Skin of body (tissue), 3 donors: Measurements from ENCODE around the gene INTS11. TPM values are rescaled to one million over a fixed set of nuclear protein-coding genes. Genes with fewer than 3 reads are reported as not detected.

Experiments
- DNase-seq: peaks from one replicate; lab custom pipeline; 2025; lab: John Stamatoyannopoulos, UW
- small RNA-seq: library from RNA; depleted of rRNA; stranded (forward); fragments of <200 nt; gene quantifications from one replicate; pipeline ENCODE3, GENCODE V24; 2014; ENCODE audit warnings: low replicate concordance
- total RNA-seq: library from RNA; depleted of rRNA; stranded (reverse); fragments of >200 nt; gene quantifications from one replicate; pipeline ENCODE4 v1.2.3, GENCODE V29; 2014

The INTS11 gene
- total RNA-seq, 1 donor from 2014 or later = 48.7 TPM

DNA sequence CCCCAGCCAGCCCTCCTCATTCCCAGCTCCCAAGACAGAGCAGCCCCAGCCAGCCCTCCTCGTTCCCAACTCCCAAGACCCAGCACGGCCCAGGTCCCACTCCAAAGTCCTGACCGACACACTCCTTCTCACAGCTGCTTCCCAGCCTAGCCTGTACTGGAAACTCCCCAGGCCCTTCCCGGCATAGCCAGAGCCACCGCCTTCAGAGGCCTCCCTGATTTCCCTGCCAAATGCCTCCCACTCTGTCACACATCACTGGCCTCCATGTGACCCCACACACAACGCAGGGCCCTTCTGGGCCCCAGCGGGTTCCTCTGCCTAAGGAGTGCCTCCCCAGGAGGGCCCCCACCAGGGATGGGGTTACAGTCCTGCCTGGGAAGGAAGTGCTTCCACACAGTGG, 53.6 kb downstream of the INTS11 start:
- DNase-seq = no peak

DNA sequence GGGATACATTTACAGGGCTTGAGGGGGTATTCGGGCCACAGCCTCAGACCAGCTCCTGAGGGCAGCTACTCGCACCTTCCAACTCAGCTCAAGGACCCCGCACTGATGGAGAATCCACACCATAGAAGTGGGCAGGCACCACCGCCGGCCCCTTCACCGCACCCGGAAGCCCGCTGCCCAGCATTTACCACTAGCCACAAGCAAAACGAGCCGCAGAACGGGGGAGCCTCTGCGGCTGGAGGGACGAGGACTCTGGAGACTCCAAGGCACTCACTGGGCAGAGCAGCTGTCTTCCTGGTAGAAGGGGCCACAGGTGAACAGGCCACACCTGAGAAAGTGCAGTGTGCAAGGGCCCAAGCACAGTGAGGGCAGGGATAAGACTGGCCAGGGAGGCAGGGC, 56.2 kb downstream of the INTS11 start:
- no peak for DNase-seq

DNA sequence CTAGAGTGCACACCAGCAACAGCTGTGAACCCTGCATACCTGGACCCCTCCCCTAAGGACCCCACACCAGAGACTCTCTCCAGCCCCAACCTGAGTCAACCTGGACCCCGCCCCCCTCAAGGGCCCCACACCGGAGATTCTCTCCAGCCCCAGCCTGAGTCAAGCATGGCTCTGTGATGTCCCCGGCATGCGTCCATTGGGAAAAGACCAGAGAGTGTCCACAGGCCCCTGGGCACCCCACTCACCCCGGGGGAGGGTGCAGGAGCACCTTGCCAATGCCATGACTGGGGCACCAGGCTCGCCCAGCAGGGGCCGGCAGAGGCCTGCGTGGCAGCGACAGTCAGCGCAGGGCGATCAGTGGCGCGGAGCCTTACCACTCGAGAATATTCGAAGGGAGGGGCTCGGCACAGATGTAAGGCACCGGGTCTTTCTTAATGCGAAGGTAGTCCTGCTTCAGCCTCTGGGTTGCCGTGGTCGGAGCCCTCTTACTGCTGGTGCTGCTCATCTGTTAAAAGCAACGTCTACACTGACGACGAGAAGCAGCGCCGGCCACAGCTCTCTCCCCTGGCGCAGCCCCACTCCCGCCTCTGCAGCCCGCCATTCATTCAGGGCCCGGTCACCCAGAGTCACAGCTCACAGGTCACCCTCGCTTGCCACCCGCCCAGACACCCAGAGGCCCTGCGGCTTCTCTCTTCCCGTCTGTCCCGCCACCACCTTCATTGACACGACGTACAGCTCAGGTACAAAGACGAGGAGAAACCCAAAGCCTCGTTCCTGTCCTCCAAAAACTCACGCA, 56.8 kb downstream of the INTS11 start:
- no peak for DNase-seq

DNA sequence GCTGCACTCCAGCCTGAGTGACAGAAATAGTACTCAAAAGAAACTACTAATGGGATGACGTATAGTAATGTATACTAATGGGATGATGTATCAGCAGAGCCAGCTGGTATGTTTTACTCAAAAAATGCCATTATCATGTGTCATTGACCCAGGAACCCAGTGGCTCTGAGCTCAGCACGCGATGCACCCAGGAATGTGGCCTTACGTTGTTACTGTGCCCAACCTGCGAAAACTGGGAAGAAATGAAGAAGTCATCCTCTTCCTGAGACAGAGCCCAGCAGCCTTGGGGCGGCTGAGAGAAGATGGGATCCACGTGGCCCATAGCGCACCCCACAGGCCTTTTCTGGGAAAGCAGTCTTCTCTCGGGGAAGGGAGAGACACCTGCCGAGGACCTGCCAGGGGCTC, 59.6 kb downstream of the INTS11 start:
- DNase-seq = peak; percentile 9

DNA sequence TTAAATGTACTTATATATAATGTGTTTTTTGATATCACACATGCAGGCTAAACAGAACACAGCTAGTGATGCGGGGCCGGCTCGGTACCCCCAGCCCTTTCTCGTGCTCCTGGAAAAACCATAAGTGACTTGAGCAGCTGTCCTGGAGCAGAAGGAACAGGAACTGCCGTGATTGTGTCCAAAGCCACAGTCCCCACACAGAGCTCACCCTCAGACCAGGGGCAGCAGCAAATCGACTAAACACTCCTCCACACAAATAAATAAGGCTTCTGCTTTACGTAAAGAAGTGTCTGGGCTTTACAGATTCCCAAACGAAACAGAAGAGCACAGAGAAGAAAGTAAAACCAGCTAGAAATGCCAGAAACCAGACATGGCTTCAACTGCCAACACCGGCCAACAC, 60.4 kb downstream of the INTS11 start:
- DNase-seq = no peak

DNA sequence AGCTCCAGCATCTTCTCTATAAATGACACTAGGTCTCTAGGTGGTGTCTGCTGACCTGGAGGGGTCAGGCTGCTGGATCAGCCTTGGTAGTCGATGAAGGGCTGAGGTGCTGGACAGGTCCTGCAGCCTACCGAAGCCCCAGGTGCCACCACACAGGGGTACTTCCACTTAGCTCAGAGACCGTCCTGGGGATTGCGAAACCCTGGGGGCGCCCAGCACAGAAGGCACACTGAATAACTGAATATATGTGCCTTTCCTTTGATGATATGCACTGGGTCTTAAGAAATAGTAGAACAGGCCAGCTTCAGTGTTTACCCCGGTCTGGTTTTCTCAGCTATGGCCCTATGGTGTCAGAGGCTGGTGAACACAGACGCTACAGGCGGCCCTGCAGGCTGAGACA, 61.7 kb downstream of the INTS11 start:
- DNase-seq = no peak

DNA sequence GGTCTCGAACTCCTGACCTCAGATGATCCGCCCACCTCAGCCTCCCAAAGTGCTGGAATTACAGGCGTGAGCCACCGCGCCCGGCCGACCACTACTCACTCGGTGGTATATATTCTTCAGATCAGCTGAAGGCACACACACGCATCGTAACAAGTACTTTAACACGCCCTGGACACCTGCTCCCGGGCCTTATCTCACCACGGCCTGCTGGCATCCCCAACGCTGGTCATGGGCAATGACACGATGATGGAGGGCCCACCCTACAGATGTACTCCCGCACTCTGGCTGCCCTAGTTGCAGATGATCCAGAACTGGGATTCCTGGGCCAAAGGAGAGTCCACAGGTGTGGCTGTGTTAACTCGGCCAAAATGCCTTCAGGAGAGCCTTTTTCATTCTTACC, 62.4 kb downstream of the INTS11 start:
- no peak for DNase-seq

Small RNAs within 50 kb of the gene (small RNA-seq; reads per million reads assigned to genes)
- not detected for gene MIR6726

Other genes starting within 250 kb of the INTS11 start
- 6.9 TPM for gene C1orf159, start 208.6 kb downstream of the INTS11 start, total RNA-seq
- gene TTLL10, start 150.8 kb downstream of the INTS11 start, total RNA-seq = 0.39 TPM
- gene TNFRSF18, start 118.1 kb downstream of the INTS11 start, total RNA-seq = 1.9 TPM
- 0.39 TPM for gene TNFRSF4, start 110.5 kb downstream of the INTS11 start, total RNA-seq
- 40.8 TPM for gene SDF4, start 92.7 kb downstream of the INTS11 start, total RNA-seq
- 7.0 TPM for gene B3GALT6, start 92.4 kb downstream of the INTS11 start, total RNA-seq
- 2.5 TPM for gene C1QTNF12, start 77.9 kb downstream of the INTS11 start, total RNA-seq
- 33.8 TPM for gene UBE2J2, start 50.8 kb downstream of the INTS11 start, total RNA-seq
- gene SCNN1D, start 44.2 kb downstream of the INTS11 start, total RNA-seq = 1.4 TPM
- 34.6 TPM for gene ACAP3, start 16.7 kb downstream of the INTS11 start, total RNA-seq
- gene PUSL1, start 16.1 kb downstream of the INTS11 start, total RNA-seq = 5.7 TPM
- 8.7 TPM for gene CPTP, start 142 bp upstream of the INTS11 start, total RNA-seq
- 0.39 TPM for gene TAS1R3, start 6.6 kb upstream of the INTS11 start, total RNA-seq
- 33.0 TPM for gene DVL1, start 24.8 kb upstream of the INTS11 start, total RNA-seq
- gene MXRA8, start 33.9 kb upstream of the INTS11 start, total RNA-seq = 59.7 TPM
- gene AURKAIP1, start 50.5 kb upstream of the INTS11 start, total RNA-seq = 35.0 TPM
- 178 TPM for gene CCNL2, start 74.7 kb upstream of the INTS11 start, total RNA-seq
- 66.5 TPM for gene MRPL20, start 82.6 kb upstream of the INTS11 start, total RNA-seq
- 2.9 TPM for gene ANKRD65, start 96.6 kb upstream of the INTS11 start, total RNA-seq
- 8.6 TPM for gene VWA1, start 111.0 kb upstream of the INTS11 start, total RNA-seq
- 0.39 TPM for gene ATAD3C, start 125.0 kb upstream of the INTS11 start, total RNA-seq
- gene ATAD3B, start 147.1 kb upstream of the INTS11 start, total RNA-seq = 16.7 TPM
- 11.9 TPM for gene ATAD3A, start 187.5 kb upstream of the INTS11 start, total RNA-seq
- 2.1 TPM for gene TMEM240, start 216.0 kb upstream of the INTS11 start, total RNA-seq